SHP77 treated with DMSO at 0.1 percent for 48 hours (cell line): Measurements from ENCODE around the gene KRT3.
"Not testable (repeated sequence)": the region's sequence is repeated elsewhere in the genome, so short reads cannot be mapped to it uniquely, and the experiment has no call there.

Experiments
- DNase-seq: peaks from one replicate; lab custom pipeline; 2025; lab: John Stamatoyannopoulos, UW

Gene KRT3

DNA sequence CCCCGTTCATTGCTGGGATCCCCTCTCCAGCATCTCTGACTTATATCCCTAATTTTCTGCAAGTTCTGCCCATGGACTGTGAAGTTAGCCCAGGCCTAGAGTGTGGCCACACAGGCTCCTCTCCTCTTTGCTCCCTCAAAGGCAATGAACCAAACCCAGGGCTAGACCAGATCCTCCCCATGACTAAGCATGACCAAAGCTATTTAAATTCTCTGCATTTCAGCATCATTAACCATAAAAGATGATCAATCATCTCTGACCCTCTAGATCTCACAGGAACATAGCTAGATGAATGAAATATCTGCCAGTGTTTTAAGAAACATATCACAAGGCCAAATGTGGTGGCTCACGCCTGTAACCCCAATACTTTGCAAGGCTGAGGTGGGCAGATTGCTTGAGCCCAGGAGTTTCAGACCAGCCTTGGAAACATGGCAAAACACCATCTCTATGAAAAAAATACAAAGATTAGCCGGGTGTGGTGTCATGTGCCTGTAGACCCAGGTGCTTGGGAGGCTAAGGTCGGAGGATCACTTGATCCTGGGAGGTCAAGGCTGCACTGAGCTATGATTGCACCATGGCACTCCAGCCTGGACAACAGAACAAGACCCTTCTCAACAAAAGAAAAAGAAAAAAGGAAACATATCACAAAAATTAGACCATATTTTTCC, 2.2 kb upstream of the KRT3 start:
- DNase-seq, result no peak

GRCh38 chr12:52797529-52797894, 1.6 kb upstream of the KRT3 start:
- no peak for DNase-seq

DNA sequence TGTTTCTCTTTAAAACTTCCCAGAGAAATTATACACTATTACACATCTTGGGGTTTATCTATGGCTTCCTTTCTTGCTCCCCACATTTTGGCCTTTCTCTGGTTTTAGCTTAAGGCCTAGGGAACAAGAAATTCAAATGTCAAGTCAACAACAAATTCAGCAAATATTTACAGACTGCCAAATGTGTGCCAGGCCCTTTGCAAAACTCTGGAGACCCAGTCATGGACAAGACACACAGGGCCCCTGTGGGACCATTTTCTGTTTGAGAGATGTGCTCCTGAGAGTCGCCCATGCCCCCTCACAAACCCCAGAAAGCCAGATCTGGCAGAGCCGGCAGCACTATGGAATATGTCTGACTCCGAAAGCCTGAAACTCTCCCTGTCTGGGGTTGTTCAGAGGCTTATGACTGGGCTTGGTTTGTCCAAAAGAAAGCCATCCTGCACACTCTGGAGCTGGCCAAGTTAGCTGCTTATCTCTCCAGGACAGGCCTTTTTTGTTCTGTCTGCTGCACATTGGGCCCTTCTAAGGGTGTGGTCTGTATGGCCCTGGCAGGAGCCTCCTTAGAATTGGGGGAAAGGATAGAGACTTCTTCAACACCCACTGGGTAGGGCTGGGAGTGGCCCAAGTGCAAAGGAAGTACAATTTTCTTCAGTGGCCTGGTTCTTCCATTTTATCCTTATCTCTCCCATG, 1.1 kb upstream of the KRT3 start:
- DNase-seq, result no peak

DNA sequence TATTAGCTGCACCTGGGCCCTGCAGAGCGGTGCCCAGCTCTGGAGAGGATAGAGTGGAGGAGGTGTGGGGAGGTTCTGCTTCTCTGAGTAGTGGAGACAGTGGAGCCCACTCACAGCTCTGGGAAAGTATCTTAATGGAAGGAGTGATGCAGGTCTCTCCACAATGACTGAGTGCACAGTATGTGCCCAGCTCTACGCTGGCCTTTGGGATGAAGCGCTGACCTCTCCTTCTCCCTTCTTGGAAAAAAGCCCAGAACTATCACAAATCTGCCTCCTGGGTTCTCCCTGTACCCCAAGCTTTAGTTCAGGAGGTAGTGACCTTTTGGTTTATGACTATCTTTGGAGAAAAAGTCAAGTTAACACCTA, 495 bp upstream of the KRT3 start:
- DNase-seq, result no peak

DNA sequence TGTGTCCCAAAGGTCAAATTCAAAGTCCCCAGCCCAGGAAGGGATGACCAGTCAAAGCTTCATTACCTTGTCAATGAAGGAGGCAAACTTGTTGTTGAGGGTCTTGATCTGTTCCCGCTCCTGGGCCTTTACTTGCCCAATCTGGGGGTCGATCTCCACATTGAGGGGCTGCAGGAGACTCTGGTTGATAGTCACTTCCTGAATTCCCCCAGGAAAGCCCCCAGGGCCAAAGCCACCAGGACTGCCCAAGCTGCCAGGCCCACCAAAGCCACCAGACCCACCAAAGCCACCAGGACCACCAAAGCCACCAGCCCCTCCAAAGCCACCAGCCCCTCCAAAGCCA, 614 bp downstream of the KRT3 start:
- DNase-seq, result not testable (repeated sequence)

DNA sequence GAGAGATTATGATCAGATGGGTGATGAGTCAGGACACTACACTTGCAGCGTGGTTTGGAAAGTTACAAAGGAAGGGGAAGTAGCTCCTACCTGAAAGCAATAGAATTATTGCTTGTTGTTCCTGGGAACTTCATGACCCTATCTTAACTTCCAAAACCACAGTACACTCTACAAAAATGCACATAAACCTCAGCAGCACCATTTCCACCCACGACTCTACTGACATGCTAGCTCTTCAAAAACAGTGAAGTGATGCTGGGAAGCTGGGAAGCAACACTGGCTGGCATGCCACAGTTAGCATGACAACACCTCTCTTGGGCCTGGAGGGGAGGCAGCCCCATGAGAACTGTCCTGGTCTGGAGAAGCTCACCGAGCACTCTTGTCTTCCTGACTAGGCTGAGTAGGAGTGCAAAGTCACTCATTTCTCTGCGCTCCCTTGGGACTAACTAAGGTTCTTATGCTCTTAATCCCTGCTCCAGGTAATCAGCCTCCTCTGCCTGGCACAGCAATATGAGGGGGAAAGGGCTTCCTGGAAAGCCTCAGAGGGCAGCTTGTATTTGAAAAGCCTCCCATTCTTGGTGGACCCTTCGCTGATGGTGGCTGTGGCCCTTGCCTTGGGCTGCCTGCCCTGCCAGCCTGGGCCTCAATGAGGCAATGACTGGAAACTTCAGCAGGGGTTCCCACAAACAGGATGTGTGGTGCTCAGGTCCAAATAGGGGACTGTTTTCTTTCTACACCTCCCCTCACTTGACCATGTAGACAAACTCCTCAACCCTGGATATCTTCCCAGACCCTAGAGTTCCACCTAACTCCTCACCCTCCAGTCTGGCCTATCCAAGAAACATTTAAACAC, 1.2 kb downstream of the KRT3 start:
- no peak for DNase-seq

- DNase-seq, result no peak
Measured at GRCh38 chr12:52792185-52793029, 3.5 kb downstream of the KRT3 start.

- DNase-seq, result no peak
Measured at GRCh38 chr12:52791271-52792184, 4.4 kb downstream of the KRT3 start.

GRCh38 chr12:52790427-52791270, 5.3 kb downstream of the KRT3 start:
- DNase-seq, result no peak

- DNase-seq, result no peak
Measured at GRCh38 chr12:52789637-52790426, 6.1 kb downstream of the KRT3 start.

DNA sequence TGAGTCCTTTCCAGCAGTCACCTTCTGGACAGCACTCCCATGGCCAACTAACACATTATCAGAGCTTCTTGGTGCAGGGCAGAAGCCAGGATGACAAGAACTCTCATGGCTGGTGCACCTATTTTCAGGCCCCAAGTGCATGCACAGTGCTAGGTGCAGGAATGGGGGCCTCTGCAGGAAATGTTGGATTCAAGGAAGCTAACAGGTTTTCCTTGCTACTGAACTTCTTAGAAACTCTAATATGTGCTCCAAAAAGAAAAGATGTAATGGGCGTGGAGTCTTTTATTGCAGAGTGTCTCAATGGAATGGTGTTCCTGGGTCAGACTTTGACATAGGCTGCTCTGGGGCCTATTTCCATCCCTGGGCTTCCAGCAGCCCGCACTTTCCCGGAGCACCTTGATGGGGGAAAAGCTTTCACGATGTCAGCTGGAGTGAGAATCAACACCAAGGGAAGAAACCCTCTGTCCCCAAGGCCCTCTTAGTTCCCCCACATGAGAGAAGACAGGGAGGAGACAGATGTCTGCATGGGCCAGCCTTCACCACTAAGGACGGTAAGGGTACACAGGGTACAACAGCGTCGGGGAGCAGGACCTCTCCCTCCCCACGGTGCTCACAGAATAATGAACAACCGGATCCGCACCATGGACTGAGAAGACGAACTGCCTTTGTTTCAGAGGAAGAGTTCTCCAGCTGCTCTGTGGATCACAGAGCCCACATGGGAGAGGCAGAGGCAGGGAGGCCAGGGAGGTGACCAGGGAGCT, 6.9 kb downstream of the KRT3 start:
- DNase-seq, result no peak

DNA sequence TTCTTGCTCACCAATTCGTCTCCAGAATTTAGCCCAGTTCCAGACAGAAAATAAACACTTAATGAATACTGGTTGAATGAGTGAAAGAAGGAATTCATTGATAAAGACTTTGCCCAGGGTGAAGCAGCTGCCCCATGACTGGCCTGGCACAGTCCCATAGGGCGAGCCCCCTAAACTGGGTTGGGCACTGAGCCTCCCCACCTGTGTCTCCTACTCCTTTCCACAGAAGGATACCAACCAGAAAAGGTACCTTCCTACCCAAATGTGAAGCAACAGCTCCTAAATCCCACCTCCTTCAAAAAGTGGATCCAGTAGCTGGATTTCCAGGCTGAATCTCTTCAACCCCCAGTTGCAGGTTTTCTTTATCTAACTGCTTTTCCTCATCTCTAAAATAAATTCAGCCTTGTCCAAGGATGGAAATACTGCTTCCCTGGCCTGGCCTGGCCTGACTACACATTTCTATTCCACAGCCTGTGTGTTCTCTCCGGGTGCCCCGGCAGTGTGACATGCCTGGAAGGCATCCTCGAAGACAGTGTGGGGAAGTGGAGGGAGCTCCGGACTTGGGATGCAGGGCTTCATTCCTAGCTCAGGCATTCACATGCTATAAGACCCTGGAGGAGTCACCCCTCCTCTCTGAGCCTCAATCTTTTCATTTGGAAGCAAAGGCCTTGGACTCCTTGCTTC, 7.6 kb downstream of the KRT3 start:
- no peak for DNase-seq

- DNase-seq, result no peak
Measured at GRCh38 chr12:52787324-52788191, 8.4 kb downstream of the KRT3 start.

GRCh38 chr12:52784909-52785308, 11.0 kb downstream of the KRT3 start:
- no peak for DNase-seq

DNA sequence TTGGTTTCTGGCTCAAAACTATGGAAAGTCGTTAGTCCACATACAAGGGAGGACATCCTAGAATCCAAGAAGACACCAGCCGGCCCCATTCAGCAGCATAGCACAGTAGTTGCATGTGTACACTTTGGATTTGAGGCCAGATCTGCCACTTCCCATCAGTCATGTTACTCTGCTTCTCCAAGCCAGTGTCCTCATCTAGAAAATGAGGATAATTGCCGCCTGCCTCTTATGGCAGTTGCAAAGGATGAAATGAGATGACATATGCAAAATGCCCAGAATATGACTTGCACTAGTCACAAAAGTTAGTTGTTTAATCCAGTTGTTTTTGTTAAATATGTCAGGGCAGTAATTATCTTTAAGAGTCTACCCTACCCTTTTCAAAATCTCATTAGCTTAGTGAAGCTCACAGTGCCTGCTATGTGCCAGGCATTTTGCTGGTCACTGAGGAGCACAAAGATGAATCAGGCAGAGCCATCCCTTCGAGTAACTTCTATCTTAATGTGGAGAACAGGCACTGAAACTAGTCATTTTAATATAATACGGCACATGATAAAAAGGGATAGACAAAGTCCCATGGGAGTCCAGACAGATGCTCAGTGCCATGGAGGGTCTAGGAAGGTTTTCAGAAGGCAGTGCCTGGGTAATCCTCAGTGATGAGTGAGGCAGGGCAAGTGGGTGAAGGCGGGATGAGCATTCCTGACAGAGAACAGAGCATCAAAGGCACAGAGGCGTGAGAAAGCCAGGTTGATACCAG, 12.2 kb downstream of the KRT3 start:
- DNase-seq, result no peak

- no peak for DNase-seq
Measured at GRCh38 chr12:52782502-52782901, 13.4 kb downstream of the KRT3 start.
